Lower leg skin (tissue), 3 donors: ENCODE measurements around the gene PPP2R5D.

Source experiments
- CTCF ChIP-seq, 3 donors: fragments of 450-650 bp; IDR thresholded peaks; one replicate each; pipeline ENCODE4 v1.5.1; 2016; ENCODE audit warnings: antibody characterized with exemption in 3 of 3, mild to moderate bottlenecking in 3 of 3, moderate library complexity in 2 of 3
- POLR2A ChIP-seq, 2 donors: fragments of 450-650 bp; IDR thresholded peaks; one replicate each; pipeline ENCODE4 v1.6.1; 2016 to 2017; ENCODE audit warnings: antibody characterized with exemption in 2 of 2, mild to moderate bottlenecking in 1 of 2, moderate library complexity in 1 of 2

DNA sequence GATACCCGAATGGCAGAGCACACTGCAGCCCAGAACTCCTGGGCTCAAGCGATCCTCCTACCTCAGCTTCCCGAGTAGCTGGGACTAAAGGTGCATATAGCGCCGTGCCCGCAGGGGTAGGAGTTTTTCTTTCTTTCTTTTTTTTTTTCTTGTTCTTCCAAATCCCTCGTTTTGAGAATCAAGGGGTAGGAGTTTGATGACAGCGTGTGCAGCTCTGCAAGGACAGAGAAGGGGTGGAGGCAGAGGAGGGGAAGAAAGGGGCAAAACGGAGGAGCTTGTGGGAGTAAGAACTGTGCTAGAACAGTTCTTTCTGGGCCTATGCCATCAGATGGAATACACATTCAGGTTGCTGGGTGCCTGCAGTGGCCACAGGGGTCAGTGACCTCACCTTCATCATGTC is 52.3 kb downstream of the PPP2R5D start:
- TF ChIP-seq CTCF (IDR thresholded peaks at IDR 0.05), result no peak
- TF ChIP-seq POLR2A (IDR thresholded peaks at IDR 0.05), result no peak
